ENCODE measurements around the gene LGMN.

Gene LGMN

GRCh38 chr14:92748259-92749016 lies at the start of gene LGMN:
Gene LGMN (minus strand): TSS chr14:92748627. CDS start chr14:92732786, 15,841 bp downstream.
- Histone ChIP-seq H3K36me3 (ENCODE audit: control insufficient read depth in 1 of 2, insufficient read depth in 2 of 2, low read length in 2 of 2) (no peaks in the 10 kb centered on the region), H3K27me3 (ENCODE audit: low read depth, low read length) (no peaks in the 10 kb centered on the region)

GRCh38 chr14:92794961-92795360 lies 46.5 kb upstream of the LGMN start:
- Histone ChIP-seq H3K9me3 (ENCODE audit: control insufficient read depth in 1 of 2, low read length in 2 of 2) (no peaks in the 10 kb centered on the region), H3K27ac (ENCODE audit: low read length) (peak overlapping the region; percentile 88), H3K36me3 (ENCODE audit: control insufficient read depth in 1 of 2, insufficient read depth in 2 of 2, low read length in 2 of 2) (peaks cover 9 to 17% of the 10 kb centered on the region in 2 donors), H3K4me3 (ENCODE audit: low read depth in 1 of 2, low read length in 2 of 2) (peak overlapping the region; percentile 88 to 91), H3K27me3 (ENCODE audit: low read depth, low read length) (no peaks in the 10 kb centered on the region), H3K4me1 (ENCODE audit: control insufficient read depth in 1 of 2, insufficient read depth in 2 of 2, low read length in 2 of 2) (peaks cover 5 to 12% of the 10 kb centered on the region in 2 donors)

More at GRCh38 chr14:92748259-92749016, at the start of gene LGMN:
- H3K4me3 ChIP-seq (ENCODE audit: low read depth in 1 of 2, low read length in 2 of 2), result peak within 1 kb of the TSS; percentile 74 to 92
- peaks cover 0 to 8% of the 10 kb centered on the region in 2 donors for H3K4me1 ChIP-seq (ENCODE audit: control insufficient read depth in 1 of 2, insufficient read depth in 2 of 2, low read length in 2 of 2)
- no peaks in the 10 kb centered on the region for H3K9me3 ChIP-seq (ENCODE audit: control insufficient read depth in 1 of 2, low read length in 2 of 2)
- H3K27ac ChIP-seq (ENCODE audit: low read length), result peak within 1 kb of the TSS; percentile 81

- peak overlapping the region; percentile 88 to 91 for H3K4me3 ChIP-seq (ENCODE audit: low read depth in 1 of 2, low read length in 2 of 2)
- H3K9me3 ChIP-seq (ENCODE audit: control insufficient read depth in 1 of 2, low read length in 2 of 2), result peaks cover 0 to 2% of the 10 kb centered on the region in 2 donors
- peaks cover 5 to 11% of the 10 kb centered on the region in 2 donors for H3K4me1 ChIP-seq (ENCODE audit: control insufficient read depth in 1 of 2, insufficient read depth in 2 of 2, low read length in 2 of 2)
- H3K36me3 ChIP-seq (ENCODE audit: control insufficient read depth in 1 of 2, insufficient read depth in 2 of 2, low read length in 2 of 2), result peaks cover 9 to 17% of the 10 kb centered on the region in 2 donors
- H3K27me3 ChIP-seq (ENCODE audit: low read depth, low read length), result no peaks in the 10 kb centered on the region
- H3K27ac ChIP-seq (ENCODE audit: low read length), result peak overlapping the region; percentile 88
Observed at GRCh38 chr14:92794547-92794941, 46.1 kb upstream of the LGMN start.

GRCh38 chr14:92793709-92794546 lies 45.5 kb upstream of the LGMN start, which contains the start of gene GOLGA5:
Gene GOLGA5 (plus strand): TSS chr14:92794305. CDS start chr14:92797438, 3,133 bp downstream.
- Histone ChIP-seq H3K4me3 (ENCODE audit: low read depth in 1 of 2, low read length in 2 of 2) (peak within 1 kb of the TSS; percentile 88 to 91), H3K9me3 (ENCODE audit: control insufficient read depth in 1 of 2, low read length in 2 of 2) (peaks cover 0 to 5% of the 10 kb centered on the region in 2 donors), H3K27me3 (ENCODE audit: low read depth, low read length) (no peaks in the 10 kb centered on the region), H3K36me3 (ENCODE audit: control insufficient read depth in 1 of 2, insufficient read depth in 2 of 2, low read length in 2 of 2) (peaks cover 9 to 16% of the 10 kb centered on the region in 2 donors), H3K27ac (ENCODE audit: low read length) (peak within 1 kb of the TSS; percentile 88), H3K4me1 (ENCODE audit: control insufficient read depth in 1 of 2, insufficient read depth in 2 of 2, low read length in 2 of 2) (peaks cover 5 to 11% of the 10 kb centered on the region in 2 donors)

GRCh38 chr14:92792885-92793284 lies 44.5 kb upstream of the LGMN start:
- Histone ChIP-seq H3K4me1 (ENCODE audit: control insufficient read depth in 1 of 2, insufficient read depth in 2 of 2, low read length in 2 of 2) (peaks cover 5 to 11% of the 10 kb centered on the region in 2 donors), H3K9me3 (ENCODE audit: control insufficient read depth in 1 of 2, low read length in 2 of 2) (peaks cover 0 to 5% of the 10 kb centered on the region in 2 donors), H3K27me3 (ENCODE audit: low read depth, low read length) (no peaks in the 10 kb centered on the region), H3K4me3 (ENCODE audit: low read depth in 1 of 2, low read length in 2 of 2) (peak overlapping the region in 1 of 2 donors; percentile 91), H3K27ac (ENCODE audit: low read length) (no peak overlapping the region), H3K36me3 (ENCODE audit: control insufficient read depth in 1 of 2, insufficient read depth in 2 of 2, low read length in 2 of 2) (peaks cover 4 to 5% of the 10 kb centered on the region in 2 donors)

- H3K27me3 ChIP-seq (ENCODE audit: low read depth, low read length), result no peaks in the 10 kb centered on the region
- H3K4me3 ChIP-seq (ENCODE audit: low read depth in 1 of 2, low read length in 2 of 2), result no peak overlapping the region
- H3K27ac ChIP-seq (ENCODE audit: low read length), result no peak overlapping the region
- no peaks in the 10 kb centered on the region for H3K4me1 ChIP-seq (ENCODE audit: control insufficient read depth in 1 of 2, insufficient read depth in 2 of 2, low read length in 2 of 2)
- peaks cover 0 to 5% of the 10 kb centered on the region in 2 donors for H3K9me3 ChIP-seq (ENCODE audit: control insufficient read depth in 1 of 2, low read length in 2 of 2)
- H3K36me3 ChIP-seq (ENCODE audit: control insufficient read depth in 1 of 2, insufficient read depth in 2 of 2, low read length in 2 of 2), result no peaks in the 10 kb centered on the region
Observed at GRCh38 chr14:92789457-92790089, 41.1 kb upstream of the LGMN start.

- no peak overlapping the region for H3K4me3 ChIP-seq (ENCODE audit: low read depth in 1 of 2, low read length in 2 of 2)
- H3K27me3 ChIP-seq (ENCODE audit: low read depth, low read length), result no peaks in the 10 kb centered on the region
- H3K27ac ChIP-seq (ENCODE audit: low read length), result no peak overlapping the region
- H3K4me1 ChIP-seq (ENCODE audit: control insufficient read depth in 1 of 2, insufficient read depth in 2 of 2, low read length in 2 of 2), result no peaks in the 10 kb centered on the region
- peaks cover 0 to 5% of the 10 kb centered on the region in 2 donors for H3K9me3 ChIP-seq (ENCODE audit: control insufficient read depth in 1 of 2, low read length in 2 of 2)
- H3K36me3 ChIP-seq (ENCODE audit: control insufficient read depth in 1 of 2, insufficient read depth in 2 of 2, low read length in 2 of 2), result no peaks in the 10 kb centered on the region
Observed at GRCh38 chr14:92787554-92787953, 39.1 kb upstream of the LGMN start.

GRCh38 chr14:92786427-92786756 lies 38.0 kb upstream of the LGMN start:
- Histone ChIP-seq H3K4me1 (ENCODE audit: control insufficient read depth in 1 of 2, insufficient read depth in 2 of 2, low read length in 2 of 2) (no peaks in the 10 kb centered on the region), H3K9me3 (ENCODE audit: control insufficient read depth in 1 of 2, low read length in 2 of 2) (peaks cover 0 to 5% of the 10 kb centered on the region in 2 donors), H3K27ac (ENCODE audit: low read length) (peak overlapping the region; percentile 61), H3K27me3 (ENCODE audit: low read depth, low read length) (no peaks in the 10 kb centered on the region), H3K36me3 (ENCODE audit: control insufficient read depth in 1 of 2, insufficient read depth in 2 of 2, low read length in 2 of 2) (no peaks in the 10 kb centered on the region), H3K4me3 (ENCODE audit: low read depth in 1 of 2, low read length in 2 of 2) (no peak overlapping the region)

- Histone ChIP-seq H3K27ac (ENCODE audit: low read length) (peak overlapping the region; percentile 61), H3K27me3 (ENCODE audit: low read depth, low read length) (no peaks in the 10 kb centered on the region), H3K4me1 (ENCODE audit: control insufficient read depth in 1 of 2, insufficient read depth in 2 of 2, low read length in 2 of 2) (no peaks in the 10 kb centered on the region), H3K4me3 (ENCODE audit: low read depth in 1 of 2, low read length in 2 of 2) (no peak overlapping the region), H3K36me3 (ENCODE audit: control insufficient read depth in 1 of 2, insufficient read depth in 2 of 2, low read length in 2 of 2) (no peaks in the 10 kb centered on the region), H3K9me3 (ENCODE audit: control insufficient read depth in 1 of 2, low read length in 2 of 2) (peaks cover 0 to 5% of the 10 kb centered on the region in 2 donors)
Observed at GRCh38 chr14:92785667-92786426, 37.4 kb upstream of the LGMN start.

GRCh38 chr14:92783813-92784431 lies 35.5 kb upstream of the LGMN start:
- no peak overlapping the region for H3K4me3 ChIP-seq (ENCODE audit: low read depth in 1 of 2, low read length in 2 of 2)
- no peaks in the 10 kb centered on the region for H3K27me3 ChIP-seq (ENCODE audit: low read depth, low read length)
- no peak overlapping the region for H3K27ac ChIP-seq (ENCODE audit: low read length)
- no peaks in the 10 kb centered on the region for H3K9me3 ChIP-seq (ENCODE audit: control insufficient read depth in 1 of 2, low read length in 2 of 2)
- no peaks in the 10 kb centered on the region for H3K36me3 ChIP-seq (ENCODE audit: control insufficient read depth in 1 of 2, insufficient read depth in 2 of 2, low read length in 2 of 2)
- no peaks in the 10 kb centered on the region for H3K4me1 ChIP-seq (ENCODE audit: control insufficient read depth in 1 of 2, insufficient read depth in 2 of 2, low read length in 2 of 2)
